Kidney tubule cell (primary cell): ENCODE data around the gene RPL36A.

Experiments used
- DNase-seq: peaks from one replicate; pipeline ENCODE4 v3.0.0-alpha.2; 2018; ENCODE audit warnings: low spot score

The RPL36A gene

GRCh38 chrX:101442085-101442484 is 51.3 kb downstream of the RPL36A start:
- DNase-seq: no peak
